Ovary (tissue), 3 donors: Measurements from ENCODE around the gene NUF2.

Source experiments
- EP300 ChIP-seq: sonication (generic); formaldehyde crosslinking; IDR thresholded peaks from one replicate; pipeline ENCODE4 v1.6.1; 2017; ENCODE audit warnings: antibody characterized with exemption
- POLR2A ChIP-seq: fragments of 450-650 bp; IDR thresholded peaks from one replicate; pipeline ENCODE4 v1.6.1; 2017; ENCODE audit warnings: antibody characterized with exemption, mild to moderate bottlenecking, moderate library complexity
- TF ChIP-seq, protein P1 (sequence below), 3 donors: fragments of 450-650 bp in 2 of 3; fragments of 200-600 bp in 1 of 3; IDR thresholded peaks; one replicate each; pipeline versions ENCODE4 v1.5.1 to v1.8.0; 2016 to 2022; ENCODE audit warnings: antibody characterized with exemption in 3 of 3, mild to moderate bottlenecking in 1 of 3
- donor health status: DM: no; HTN: no; CAD: no.

DNA sequence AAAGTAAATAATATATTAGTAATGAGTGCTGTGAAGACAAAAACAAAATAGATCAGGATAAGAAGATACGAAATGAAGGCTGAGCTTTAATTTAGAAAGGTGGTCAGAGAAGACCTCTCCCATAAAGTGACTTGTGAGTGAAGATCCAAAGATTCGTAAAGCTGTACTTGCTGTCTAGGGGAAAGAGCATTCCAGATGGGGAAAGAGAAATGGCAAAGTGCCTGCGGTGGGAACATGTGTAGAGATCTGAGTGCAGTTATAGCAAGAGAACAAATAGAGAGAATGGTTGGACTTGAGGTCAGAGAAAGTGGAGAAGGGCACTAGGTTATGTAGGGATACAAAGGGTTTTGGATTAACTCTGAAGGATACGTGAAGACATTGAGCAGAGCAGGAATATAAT is 60.6 kb downstream of the NUF2 start:
- TF ChIP-seq, protein P1, sequence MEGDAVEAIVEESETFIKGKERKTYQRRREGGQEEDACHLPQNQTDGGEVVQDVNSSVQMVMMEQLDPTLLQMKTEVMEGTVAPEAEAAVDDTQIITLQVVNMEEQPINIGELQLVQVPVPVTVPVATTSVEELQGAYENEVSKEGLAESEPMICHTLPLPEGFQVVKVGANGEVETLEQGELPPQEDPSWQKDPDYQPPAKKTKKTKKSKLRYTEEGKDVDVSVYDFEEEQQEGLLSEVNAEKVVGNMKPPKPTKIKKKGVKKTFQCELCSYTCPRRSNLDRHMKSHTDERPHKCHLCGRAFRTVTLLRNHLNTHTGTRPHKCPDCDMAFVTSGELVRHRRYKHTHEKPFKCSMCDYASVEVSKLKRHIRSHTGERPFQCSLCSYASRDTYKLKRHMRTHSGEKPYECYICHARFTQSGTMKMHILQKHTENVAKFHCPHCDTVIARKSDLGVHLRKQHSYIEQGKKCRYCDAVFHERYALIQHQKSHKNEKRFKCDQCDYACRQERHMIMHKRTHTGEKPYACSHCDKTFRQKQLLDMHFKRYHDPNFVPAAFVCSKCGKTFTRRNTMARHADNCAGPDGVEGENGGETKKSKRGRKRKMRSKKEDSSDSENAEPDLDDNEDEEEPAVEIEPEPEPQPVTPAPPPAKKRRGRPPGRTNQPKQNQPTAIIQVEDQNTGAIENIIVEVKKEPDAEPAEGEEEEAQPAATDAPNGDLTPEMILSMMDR (IDR thresholded peaks at IDR 0.05) = no peak
- TF ChIP-seq EP300 (no peak), POLR2A (no peak)
